Measurements from ENCODE around the gene PTTG1.

PTTG1 gene

GRCh38 chr5:160451281-160451680 lies 29.6 kb downstream of the PTTG1 start:
- no peak for TF ChIP-seq POLR2A (IDR thresholded peaks at IDR 0.05; ENCODE audit: extremely low read depth, insufficient read length)
- no peak for TF ChIP-seq MYC (IDR thresholded peaks at IDR 0.05; ENCODE audit: low read depth, low read length)
- TF ChIP-seq, protein P1, sequence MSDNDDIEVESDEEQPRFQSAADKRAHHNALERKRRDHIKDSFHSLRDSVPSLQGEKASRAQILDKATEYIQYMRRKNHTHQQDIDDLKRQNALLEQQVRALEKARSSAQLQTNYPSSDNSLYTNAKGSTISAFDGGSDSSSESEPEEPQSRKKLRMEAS (IDR thresholded peaks at IDR 0.05; ENCODE audit: low read depth, low read length), result no peak
- no peak for TF ChIP-seq CTCF (IDR thresholded peaks at IDR 0.05; ENCODE audit: low read depth, low read length)
- DNase-seq (ENCODE audit: low read depth), result no peak
- H3K4me3 ChIP-seq (ENCODE audit: low read depth, low read length), result no peak overlapping the region

GRCh38 chr5:160452036-160452435 lies 30.4 kb downstream of the PTTG1 start:
- DNase-seq (ENCODE audit: low read depth), result no peak
- no peak overlapping the region for H3K4me3 ChIP-seq (ENCODE audit: low read depth, low read length)
- TF ChIP-seq POLR2A (IDR thresholded peaks at IDR 0.05; ENCODE audit: extremely low read depth, insufficient read length), result no peak
- TF ChIP-seq CTCF (IDR thresholded peaks at IDR 0.05; ENCODE audit: low read depth, low read length), result no peak
- TF ChIP-seq, protein P1 (IDR thresholded peaks at IDR 0.05; ENCODE audit: low read depth, low read length), result no peak

- no peak for DNase-seq (ENCODE audit: low read depth)
- no peak overlapping the region for H3K4me3 ChIP-seq (ENCODE audit: low read depth, low read length)
- TF ChIP-seq CTCF (IDR thresholded peaks at IDR 0.05; ENCODE audit: low read depth, low read length) (no peak), POLR2A (IDR thresholded peaks at IDR 0.05; ENCODE audit: extremely low read depth, insufficient read length) (no peak), MYC (IDR thresholded peaks at IDR 0.05; ENCODE audit: low read depth, low read length) (no peak)
- TF ChIP-seq, protein P1 (IDR thresholded peaks at IDR 0.05; ENCODE audit: low read depth, low read length), result no peak
Observed at GRCh38 chr5:160452795-160453194, 31.1 kb downstream of the PTTG1 start.

GRCh38 chr5:160453751-160454150 lies 32.1 kb downstream of the PTTG1 start:
- TF ChIP-seq MYC (IDR thresholded peaks at IDR 0.05; ENCODE audit: low read depth, low read length) (no peak), CTCF (IDR thresholded peaks at IDR 0.05; ENCODE audit: low read depth, low read length) (no peak), POLR2A (IDR thresholded peaks at IDR 0.05; ENCODE audit: extremely low read depth, insufficient read length) (no peak)
- TF ChIP-seq, protein P1 (IDR thresholded peaks at IDR 0.05; ENCODE audit: low read depth, low read length), result no peak
- no peak overlapping the region for H3K4me3 ChIP-seq (ENCODE audit: low read depth, low read length)
- DNase-seq (ENCODE audit: low read depth), result no peak

DNA sequence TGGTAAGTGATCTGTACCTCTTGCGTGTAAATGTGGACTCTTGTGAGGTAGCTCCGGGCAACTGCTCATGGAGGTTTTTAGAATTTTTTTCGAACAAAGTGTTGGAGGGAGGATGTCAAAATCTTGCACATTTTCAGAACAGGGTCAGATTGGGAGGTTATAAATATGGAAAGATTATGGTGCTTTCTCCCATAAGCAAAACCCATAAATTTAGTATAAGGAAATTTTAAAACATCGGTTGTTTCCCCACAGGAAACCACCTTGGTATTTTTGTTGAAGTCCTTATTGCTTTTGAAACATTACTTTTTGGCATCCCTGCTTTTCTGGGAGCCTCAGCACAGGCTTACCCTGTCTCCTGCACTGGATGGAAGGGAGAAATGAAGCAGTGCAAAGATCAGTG lies 33.9 kb downstream of the PTTG1 start:
- DNase-seq (ENCODE audit: low read depth), result no peak
- no peak overlapping the region for H3K4me3 ChIP-seq (ENCODE audit: low read depth, low read length)
- TF ChIP-seq POLR2A (IDR thresholded peaks at IDR 0.05; ENCODE audit: extremely low read depth, insufficient read length) (no peak), CTCF (IDR thresholded peaks at IDR 0.05; ENCODE audit: low read depth, low read length) (no peak), MYC (IDR thresholded peaks at IDR 0.05; ENCODE audit: low read depth, low read length) (no peak)
- TF ChIP-seq, protein P1 (IDR thresholded peaks at IDR 0.05; ENCODE audit: low read depth, low read length), result no peak

Data from NB4 (cell line).